Loucy (cell line): Measurements from ENCODE around the gene RPAIN.
A peak's percentile ranks its signal among the peaks of the same experiment; 100 is the strongest.

Source experiments
- H2AFZ ChIP-seq: fragments of 200-600 bp; sonication (generic); 2 replicates; pipeline ENCODE4 v1.6.0; 2016; ENCODE audit warnings: antibody characterized with exemption, mild to moderate bottlenecking, low read length, moderate library complexity
- H3F3A ChIP-seq: fragments of 200-600 bp; 2 replicates; pipeline ENCODE4 v1.6.0; 2016; ENCODE audit warnings: antibody characterized with exemption, low read depth, mild to moderate bottlenecking
- H3K27me3 ChIP-seq: fragments of 200-600 bp; sonication (generic); 2 replicates; pipeline ENCODE4 v1.6.1; 2014; ENCODE audit warnings: low read length, mild to moderate bottlenecking; ENCODE audit not compliant: insufficient read depth, poor library complexity, severe bottlenecking
- H3K36me3 ChIP-seq: fragments of 200-600 bp; sonication (generic); 2 replicates; pipeline ENCODE4 v1.6.1; 2016; ENCODE audit warnings: low read length; ENCODE audit not compliant: insufficient read depth
- H3K4me1 ChIP-seq: fragments of 200-600 bp; sonication (generic); 2 replicates; pipeline ENCODE4 v1.5.1; 2014; ENCODE audit warnings: low read length, mild to moderate bottlenecking; ENCODE audit not compliant: insufficient read depth, poor library complexity, severe bottlenecking
- H3K4me2 ChIP-seq: fragments of 200-600 bp; sonication (generic); 2 replicates; pipeline ENCODE4 v1.6.0; 2014; ENCODE audit warnings: antibody characterized with exemption, low read length, low read depth, mild to moderate bottlenecking; ENCODE audit not compliant: poor library complexity, severe bottlenecking
- H3K4me3 ChIP-seq: fragments of 200-600 bp; sonication (generic); 2 replicates; pipeline ENCODE4 v1.5.1; 2014; ENCODE audit warnings: low read length, mild to moderate bottlenecking, mixed read lengths; ENCODE audit not compliant: poor library complexity, severe bottlenecking
- H3K79me2 ChIP-seq: fragments of 200-600 bp; sonication (generic); 2 replicates; pipeline ENCODE4 v1.6.1; 2014; ENCODE audit warnings: low read length; ENCODE audit not compliant: insufficient read depth
- H3K9ac ChIP-seq: fragments of 200-600 bp; sonication (generic); 2 replicates; pipeline ENCODE4 v1.6.0; 2014; ENCODE audit warnings: mild to moderate bottlenecking, low read depth, low read length, moderate library complexity; ENCODE audit not compliant: poor library complexity, severe bottlenecking
- H3K9me2 ChIP-seq: fragments of 200-600 bp; sonication (generic); replicated peaks from 2 replicates; pipeline ENCODE4 v1.6.1; 2016; ENCODE audit warnings: low read depth, low read length, mixed read lengths
- H3K9me3 ChIP-seq: fragments of 200-600 bp; sonication (generic); 2 replicates; pipeline ENCODE4 v1.6.1; 2014; ENCODE audit warnings: mild to moderate bottlenecking, antibody characterized with exemption, low read length, low read depth; ENCODE audit not compliant: insufficient read depth
- H4K20me1 ChIP-seq: fragments of 200-600 bp; sonication (generic); 2 replicates; pipeline ENCODE4 v1.6.0; 2014; ENCODE audit warnings: antibody characterized with exemption, low read length, mild to moderate bottlenecking; ENCODE audit not compliant: insufficient read depth, poor library complexity, severe bottlenecking
- EZH2phosphoT487 ChIP-seq: fragments of 200-600 bp; IDR thresholded peaks from 2 replicates; pipeline ENCODE4 v1.6.1; 2018; ENCODE audit warnings: antibody characterized with exemption, mild to moderate bottlenecking, moderate library complexity, borderline replicate concordance
- TF ChIP-seq, protein P1 (sequence below): fragments of 200-600 bp; sonication (generic); conservative IDR thresholded peaks from 2 replicates; pipeline ENCODE4 v1.5.1; 2014; ENCODE audit warnings: mild to moderate bottlenecking, antibody characterized with exemption, low read length

RPAIN gene, protein sequence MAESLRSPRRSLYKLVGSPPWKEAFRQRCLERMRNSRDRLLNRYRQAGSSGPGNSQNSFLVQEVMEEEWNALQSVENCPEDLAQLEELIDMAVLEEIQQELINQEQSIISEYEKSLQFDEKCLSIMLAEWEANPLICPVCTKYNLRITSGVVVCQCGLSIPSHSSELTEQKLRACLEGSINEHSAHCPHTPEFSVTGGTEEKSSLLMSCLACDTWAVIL

DNA sequence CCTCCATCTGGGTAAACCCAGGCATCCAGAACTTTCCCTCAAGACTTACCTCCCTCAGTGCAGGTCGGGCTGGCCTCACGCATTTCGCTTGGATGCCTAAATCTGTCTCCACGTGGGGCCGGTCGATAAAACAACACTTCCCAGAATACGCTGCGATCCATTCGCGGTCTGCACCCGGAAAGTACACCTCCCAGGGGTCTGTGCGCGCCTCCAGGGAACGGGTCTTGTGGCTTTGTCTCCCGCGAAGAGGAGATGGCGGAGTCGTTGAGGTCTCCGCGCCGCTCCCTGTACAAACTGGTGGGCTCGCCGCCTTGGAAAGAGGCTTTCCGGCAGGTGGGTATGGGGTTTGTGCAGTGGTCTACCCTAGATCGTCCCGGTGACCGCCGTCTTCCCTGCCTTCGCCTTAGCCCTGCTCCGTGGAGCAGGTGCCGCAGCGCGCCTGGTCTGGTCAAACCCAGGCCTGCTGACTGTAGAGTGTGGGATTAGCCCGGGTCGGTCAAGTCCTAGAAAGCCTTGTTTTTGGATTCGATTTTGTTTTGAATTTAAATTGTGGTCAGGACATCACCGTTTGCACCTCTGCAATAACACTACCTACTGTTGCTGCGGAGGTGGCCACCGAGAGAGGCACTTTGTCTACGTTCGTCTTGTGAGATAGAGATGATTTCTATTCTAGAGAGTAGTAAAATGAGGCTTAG, at the start of gene RPAIN:
RPAIN (plus strand) TSS at position 224 of the 695 bp plus-strand sequence; CDS start at position 253, 29 bp downstream.
- H3K9me3 ChIP-seq: no peaks in the 10 kb centered on the region
- H3K79me2 ChIP-seq: peaks cover 87% of the 10 kb centered on the region
- peak within 1 kb of the TSS; percentile 97 for H3K4me2 ChIP-seq
- no peak for TF ChIP-seq EZH2phosphoT487
- TF ChIP-seq, protein P1, sequence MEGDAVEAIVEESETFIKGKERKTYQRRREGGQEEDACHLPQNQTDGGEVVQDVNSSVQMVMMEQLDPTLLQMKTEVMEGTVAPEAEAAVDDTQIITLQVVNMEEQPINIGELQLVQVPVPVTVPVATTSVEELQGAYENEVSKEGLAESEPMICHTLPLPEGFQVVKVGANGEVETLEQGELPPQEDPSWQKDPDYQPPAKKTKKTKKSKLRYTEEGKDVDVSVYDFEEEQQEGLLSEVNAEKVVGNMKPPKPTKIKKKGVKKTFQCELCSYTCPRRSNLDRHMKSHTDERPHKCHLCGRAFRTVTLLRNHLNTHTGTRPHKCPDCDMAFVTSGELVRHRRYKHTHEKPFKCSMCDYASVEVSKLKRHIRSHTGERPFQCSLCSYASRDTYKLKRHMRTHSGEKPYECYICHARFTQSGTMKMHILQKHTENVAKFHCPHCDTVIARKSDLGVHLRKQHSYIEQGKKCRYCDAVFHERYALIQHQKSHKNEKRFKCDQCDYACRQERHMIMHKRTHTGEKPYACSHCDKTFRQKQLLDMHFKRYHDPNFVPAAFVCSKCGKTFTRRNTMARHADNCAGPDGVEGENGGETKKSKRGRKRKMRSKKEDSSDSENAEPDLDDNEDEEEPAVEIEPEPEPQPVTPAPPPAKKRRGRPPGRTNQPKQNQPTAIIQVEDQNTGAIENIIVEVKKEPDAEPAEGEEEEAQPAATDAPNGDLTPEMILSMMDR: no peak
- H3K4me3 ChIP-seq: peak within 1 kb of the TSS; percentile 97
- H3K27me3 ChIP-seq: no peaks in the 10 kb centered on the region
- H4K20me1 ChIP-seq: peaks cover 74% of the 10 kb centered on the region
- H3K4me1 ChIP-seq: peaks cover 48% of the 10 kb centered on the region
- H3K36me3 ChIP-seq: peaks cover 21% of the 10 kb centered on the region; the same call in 1 of the 2 replicates
- peak within 1 kb of the TSS; percentile 93 for H3K9ac ChIP-seq
- H2AFZ ChIP-seq: peak within 1 kb of the TSS; percentile 91
- no peaks in the 10 kb centered on the region for H3K9me2 ChIP-seq
- no peaks in the 10 kb centered on the region for H3F3A ChIP-seq

DNA sequence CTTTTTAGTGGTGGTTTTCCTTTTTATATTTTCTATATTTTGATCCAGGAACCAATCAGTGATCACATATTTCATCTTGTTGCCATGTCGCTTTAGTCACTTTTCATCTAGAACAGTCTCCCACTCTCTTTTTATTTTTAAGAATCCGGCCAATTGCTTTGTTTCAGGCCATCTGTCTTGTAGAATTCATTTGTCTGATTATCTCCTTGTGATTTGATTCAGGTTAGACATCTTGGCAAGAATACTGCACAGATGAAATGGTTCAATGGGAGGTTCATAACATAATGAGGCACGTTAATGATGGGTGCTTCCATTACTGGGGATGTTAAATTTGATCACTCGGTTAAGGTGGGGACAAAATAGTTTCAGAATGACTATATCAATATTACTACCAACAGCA, 49.6 kb upstream of the RPAIN start:
- Histone ChIP-seq H3K9ac (no peak overlapping the region), H3K36me3 (peaks cover 67% of the 10 kb centered on the region; the same call in 1 of the 2 replicates), H3K4me2 (no peak overlapping the region), H3F3A (no peaks in the 10 kb centered on the region), H3K79me2 (no peaks in the 10 kb centered on the region), H3K4me3 (no peak overlapping the region), H3K4me1 (no peaks in the 10 kb centered on the region), H3K27me3 (no peaks in the 10 kb centered on the region), H3K9me2 (no peaks in the 10 kb centered on the region), H4K20me1 (no peaks in the 10 kb centered on the region), H3K9me3 (no peaks in the 10 kb centered on the region), H2AFZ (no peak overlapping the region)
- TF ChIP-seq EZH2phosphoT487: no peak
- TF ChIP-seq, protein P1: no peak

DNA sequence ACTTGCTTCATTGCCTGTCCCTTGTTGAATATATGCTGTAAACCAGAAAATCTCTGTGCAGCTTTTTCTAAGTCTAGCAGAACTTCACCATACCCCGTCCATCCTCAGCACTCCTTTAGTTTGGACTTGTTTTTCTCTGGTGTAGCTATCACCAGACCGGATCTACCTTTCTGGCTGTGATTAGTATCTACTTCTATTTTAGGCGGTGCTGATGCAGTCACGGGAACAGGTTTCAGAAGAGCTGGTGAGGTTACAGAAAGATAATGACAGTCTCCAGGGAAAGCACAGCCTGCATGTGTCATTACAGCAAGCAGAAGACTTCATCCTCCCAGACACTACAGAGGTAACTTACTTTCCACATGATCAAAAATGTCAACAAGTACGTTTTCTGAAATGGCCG, 46.9 kb upstream of the RPAIN start:
- Histone ChIP-seq H3K9me2 (no peaks in the 10 kb centered on the region), H3K27me3 (no peaks in the 10 kb centered on the region), H3F3A (no peaks in the 10 kb centered on the region), H4K20me1 (no peaks in the 10 kb centered on the region), H3K79me2 (no peaks in the 10 kb centered on the region), H3K9me3 (no peaks in the 10 kb centered on the region), H3K36me3 (peaks cover 79% of the 10 kb centered on the region; the same call in 1 of the 2 replicates), H3K4me3 (no peak overlapping the region), H3K4me1 (no peaks in the 10 kb centered on the region), H3K9ac (no peak overlapping the region), H2AFZ (no peak overlapping the region), H3K4me2 (no peak overlapping the region)
- TF ChIP-seq, protein P1: no peak
- TF ChIP-seq EZH2phosphoT487: no peak
